ENCODE measurements around the gene DMRTB1.

DMRTB1 gene

DNA sequence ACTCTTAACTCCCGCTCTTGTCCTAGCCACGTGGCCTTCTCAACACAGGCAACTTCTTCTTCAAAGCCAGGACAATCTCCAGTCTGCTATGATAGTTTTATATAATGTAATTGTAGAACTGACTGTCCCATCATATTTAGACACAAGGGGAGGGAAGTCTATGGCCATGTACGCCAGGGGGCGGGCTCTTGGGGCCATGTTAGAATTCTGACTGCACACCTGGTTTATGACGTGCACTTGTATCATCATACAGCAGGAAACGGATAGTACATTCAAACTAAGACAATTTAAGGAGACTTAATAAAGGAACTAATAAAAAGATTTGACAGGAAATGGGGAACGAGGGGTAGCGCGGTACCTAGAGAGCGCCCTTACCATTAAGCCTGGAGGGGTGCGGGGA lies 21.5 kb downstream of the DMRTB1 start:
- Histone ChIP-seq H3K36me3 (replicated peaks) (no peaks in the 10 kb centered on the region), H3K4me3 (no peak overlapping the region), H3K4me1 (peaks cover 1% of the 10 kb centered on the region; the same call in 1 of the 2 replicates), H3K27me3 (ENCODE audit: low read depth) (no peaks in the 10 kb centered on the region; the same call in 1 of the 2 replicates), H3K9me3 (no peaks in the 10 kb centered on the region)
- no peak for DNase-seq (ENCODE audit: low spot score in 2 of 2)
- in situ Hi-C loops (cut with MboI; ENCODE audit: low sequenced_read_pairs): loop anchor here (10.0 to 25.0 kb wide), 3 partner anchors 207 to 482 kb away; no protein-coding TSS in a partner anchor

- H3K4me1 ChIP-seq: peaks cover 3% of the 10 kb centered on the region; the same call in 1 of the 2 replicates
- H3K9me3 ChIP-seq: no peaks in the 10 kb centered on the region
- no peak overlapping the region for H3K4me3 ChIP-seq
- DNase-seq (ENCODE audit: low spot score in 2 of 2): no peak
- H3K36me3 ChIP-seq (replicated peaks): no peaks in the 10 kb centered on the region
- in situ Hi-C loops (cut with MboI; ENCODE audit: low sequenced_read_pairs): loop anchor here (10.0 to 25.0 kb wide), 3 partner anchors 206 to 481 kb away; no protein-coding TSS in a partner anchor
- H3K27me3 ChIP-seq (ENCODE audit: low read depth): peaks cover 2% of the 10 kb centered on the region; the same call in 1 of the 2 replicates
Observed at GRCh38 chr1:53481456-53481855, 22.3 kb downstream of the DMRTB1 start.

DNA sequence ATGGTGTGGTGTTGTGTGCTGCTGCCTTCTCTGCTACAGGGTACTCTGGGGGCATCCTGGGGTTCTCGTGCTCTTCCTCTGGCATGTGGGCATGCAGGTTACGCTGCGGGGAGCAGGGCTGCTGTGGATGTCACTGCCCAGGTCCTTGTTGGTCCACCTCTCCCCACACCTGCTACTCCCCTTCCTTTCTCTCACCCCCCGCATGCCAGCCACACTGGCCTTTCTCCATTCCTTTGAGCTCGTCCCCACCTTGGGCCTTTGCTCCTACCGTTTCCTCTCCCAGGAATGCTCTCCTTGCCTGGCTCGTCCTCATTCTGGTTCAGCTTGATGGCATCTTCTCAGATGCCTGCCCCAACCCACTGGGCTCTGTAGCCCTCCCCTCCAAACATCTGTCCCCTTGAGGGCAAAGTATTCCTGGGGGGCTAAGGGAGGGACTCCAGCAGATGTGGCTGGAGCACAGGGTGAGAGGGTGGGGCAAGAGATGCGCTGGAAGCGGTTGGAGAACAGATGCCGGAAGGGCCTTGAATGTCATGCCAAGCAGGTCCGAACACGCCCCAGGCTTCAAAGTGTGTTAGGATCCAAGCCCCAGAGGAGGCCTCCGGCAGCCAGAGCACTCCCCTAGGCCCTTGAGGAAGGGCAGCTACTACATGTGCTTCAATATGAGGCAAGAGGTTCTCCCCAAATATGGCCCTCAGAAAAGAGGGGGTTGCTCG lies 23.4 kb downstream of the DMRTB1 start:
- H3K9me3 ChIP-seq: no peaks in the 10 kb centered on the region
- H3K4me1 ChIP-seq: peaks cover 3% of the 10 kb centered on the region; the same call in 1 of the 2 replicates
- in situ Hi-C loops (cut with MboI; ENCODE audit: low sequenced_read_pairs): loop anchor here (10.0 to 25.0 kb wide), 3 partner anchors 205 to 480 kb away; no protein-coding TSS in a partner anchor
- peaks cover 2% of the 10 kb centered on the region for H3K27me3 ChIP-seq (ENCODE audit: low read depth)
- H3K36me3 ChIP-seq (replicated peaks): no peaks in the 10 kb centered on the region
- no peak overlapping the region for H3K4me3 ChIP-seq
- DNase-seq (ENCODE audit: low spot score in 2 of 2): no peak

DNA sequence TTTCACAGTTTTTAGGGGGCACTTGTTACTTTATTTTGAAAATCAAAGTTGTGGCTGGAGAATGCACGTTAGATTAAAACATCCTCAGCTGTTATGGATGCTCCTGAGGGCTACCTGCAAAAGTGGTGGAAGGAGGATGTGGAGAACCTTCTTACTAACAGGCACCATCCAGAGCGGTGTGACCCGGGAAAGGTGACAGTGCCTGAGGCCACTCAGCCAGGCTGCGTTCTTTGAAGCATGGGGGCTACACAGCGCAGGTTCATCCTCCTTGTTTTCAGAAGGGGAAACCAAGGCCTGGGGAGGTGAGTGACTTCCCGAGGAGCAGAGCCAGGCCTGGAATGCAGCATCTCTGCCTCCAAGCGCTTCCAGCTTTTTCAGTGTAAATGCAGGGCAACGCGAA lies 24.0 kb downstream of the DMRTB1 start:
- H3K9me3 ChIP-seq: no peaks in the 10 kb centered on the region
- in situ Hi-C loops (cut with MboI; ENCODE audit: low sequenced_read_pairs): loop anchor here (10.0 to 25.0 kb wide), 3 partner anchors 204 to 479 kb away; no protein-coding TSS in a partner anchor
- no peaks in the 10 kb centered on the region for H3K36me3 ChIP-seq (replicated peaks)
- no peak overlapping the region for H3K4me3 ChIP-seq
- H3K27me3 ChIP-seq (ENCODE audit: low read depth): peaks cover 2% of the 10 kb centered on the region
- peaks cover 3% of the 10 kb centered on the region; the same call in 1 of the 2 replicates for H3K4me1 ChIP-seq
- DNase-seq (ENCODE audit: low spot score in 2 of 2): no peak

DNA sequence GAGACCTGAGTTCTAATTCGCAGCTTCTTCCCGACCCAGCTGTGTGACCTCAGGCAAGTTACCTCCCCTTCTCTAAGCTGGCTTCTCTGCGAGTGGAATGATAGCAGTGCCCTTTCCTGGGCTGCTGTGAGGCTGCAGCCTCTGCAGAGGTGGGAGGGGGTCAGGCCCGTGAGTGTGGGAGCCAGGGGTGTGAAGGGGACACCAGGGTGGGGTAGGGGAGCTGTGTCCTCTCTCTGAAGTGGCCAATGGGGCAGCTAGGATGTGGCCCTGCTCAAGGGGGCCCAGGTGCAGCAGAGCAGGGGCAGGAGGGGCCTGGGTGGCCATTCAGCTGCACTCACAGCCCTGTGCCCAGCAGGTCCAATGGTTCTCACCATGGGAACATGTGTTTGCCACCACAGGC lies 24.5 kb downstream of the DMRTB1 start:
- DNase-seq (ENCODE audit: low spot score in 2 of 2): no peak
- Histone ChIP-seq H3K27me3 (ENCODE audit: low read depth) (peaks cover 4% of the 10 kb centered on the region), H3K4me3 (no peak overlapping the region), H3K4me1 (peaks cover 3% of the 10 kb centered on the region; the same call in 1 of the 2 replicates), H3K9me3 (no peaks in the 10 kb centered on the region), H3K36me3 (replicated peaks) (no peaks in the 10 kb centered on the region)
- in situ Hi-C loops (cut with MboI; ENCODE audit: low sequenced_read_pairs): loop anchor here (10.0 to 25.0 kb wide), 3 partner anchors 204 to 479 kb away; no protein-coding TSS in a partner anchor

- peaks cover 3% of the 10 kb centered on the region; the same call in 1 of the 2 replicates for H3K4me1 ChIP-seq
- peaks cover 4% of the 10 kb centered on the region for H3K27me3 ChIP-seq (ENCODE audit: low read depth)
- H3K9me3 ChIP-seq: no peaks in the 10 kb centered on the region
- no peak overlapping the region for H3K4me3 ChIP-seq
- in situ Hi-C loops (cut with MboI; ENCODE audit: low sequenced_read_pairs): loop anchor here (10.0 to 25.0 kb wide), 3 partner anchors 202 to 477 kb away; no protein-coding TSS in a partner anchor
- no peak for DNase-seq (ENCODE audit: low spot score in 2 of 2)
- no peaks in the 10 kb centered on the region for H3K36me3 ChIP-seq (replicated peaks)
Observed at GRCh38 chr1:53484705-53485477, 25.7 kb downstream of the DMRTB1 start.

DNA sequence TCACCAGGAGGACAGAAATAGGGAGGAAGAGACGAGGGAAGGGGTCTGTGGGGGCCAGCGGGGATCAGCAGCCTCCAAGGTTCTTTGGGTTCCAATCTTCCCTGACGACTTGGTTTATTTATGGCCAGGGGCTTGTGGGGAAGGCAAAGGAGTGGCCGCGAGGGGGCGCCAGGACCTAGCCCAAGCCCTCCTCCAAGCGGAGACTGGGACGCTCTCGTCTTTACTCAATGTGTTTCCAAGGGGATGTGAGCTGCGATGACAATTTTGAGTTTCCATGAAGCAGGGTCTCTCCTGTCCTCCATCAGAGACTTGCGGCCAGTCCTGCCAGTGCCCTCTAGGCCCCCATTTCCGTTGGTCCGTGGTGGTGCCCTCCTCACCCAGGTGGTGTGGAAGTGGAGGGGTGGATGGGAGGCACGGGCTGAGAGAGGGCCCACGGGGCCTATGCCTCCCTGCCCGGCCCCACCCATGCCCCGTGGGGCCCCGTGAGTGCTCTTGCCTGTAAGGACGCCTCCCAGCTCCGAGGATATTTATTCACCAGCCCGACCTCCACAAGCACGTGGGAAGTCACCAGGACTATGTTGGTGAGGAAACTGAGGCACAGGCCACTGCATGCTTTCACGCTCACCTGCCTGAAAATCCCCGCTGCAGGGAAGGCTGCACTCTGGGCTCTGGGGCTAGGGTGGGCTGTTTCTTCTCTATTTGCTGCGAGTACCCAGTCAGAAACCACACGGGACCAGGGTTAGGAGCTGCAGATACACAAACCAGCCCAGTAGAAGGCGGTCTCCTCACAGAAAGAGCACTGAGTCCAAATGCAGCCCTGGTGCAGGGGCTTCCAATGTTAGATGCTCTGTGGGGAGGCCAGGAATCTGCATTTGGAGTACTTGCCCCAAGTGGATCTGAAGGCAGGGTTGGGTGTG lies 26.5 kb downstream of the DMRTB1 start:
- H3K36me3 ChIP-seq (replicated peaks): no peaks in the 10 kb centered on the region
- no peak overlapping the region for H3K4me3 ChIP-seq
- in situ Hi-C loops (cut with MboI; ENCODE audit: low sequenced_read_pairs): loop anchor here (10.0 to 25.0 kb wide), 3 partner anchors 202 to 477 kb away; no protein-coding TSS in a partner anchor
- peak; percentile 70 to 91 for DNase-seq (ENCODE audit: low spot score in 2 of 2)
- H3K9me3 ChIP-seq: no peaks in the 10 kb centered on the region
- peaks cover 3% of the 10 kb centered on the region; the same call in 1 of the 2 replicates for H3K4me1 ChIP-seq
- peaks cover 4% of the 10 kb centered on the region for H3K27me3 ChIP-seq (ENCODE audit: low read depth)

- Histone ChIP-seq H3K9me3 (no peaks in the 10 kb centered on the region), H3K27me3 (ENCODE audit: low read depth) (peaks cover 4% of the 10 kb centered on the region), H3K4me1 (peaks cover 3% of the 10 kb centered on the region; the same call in 1 of the 2 replicates), H3K36me3 (replicated peaks) (no peaks in the 10 kb centered on the region), H3K4me3 (no peak overlapping the region)
- no peak for DNase-seq (ENCODE audit: low spot score in 2 of 2)
- in situ Hi-C loops (cut with MboI; ENCODE audit: low sequenced_read_pairs): loop anchor here (10.0 to 25.0 kb wide), 3 partner anchors 201 to 476 kb away; no protein-coding TSS in a partner anchor
Observed at GRCh38 chr1:53486395-53487026, 27.3 kb downstream of the DMRTB1 start.

DNA sequence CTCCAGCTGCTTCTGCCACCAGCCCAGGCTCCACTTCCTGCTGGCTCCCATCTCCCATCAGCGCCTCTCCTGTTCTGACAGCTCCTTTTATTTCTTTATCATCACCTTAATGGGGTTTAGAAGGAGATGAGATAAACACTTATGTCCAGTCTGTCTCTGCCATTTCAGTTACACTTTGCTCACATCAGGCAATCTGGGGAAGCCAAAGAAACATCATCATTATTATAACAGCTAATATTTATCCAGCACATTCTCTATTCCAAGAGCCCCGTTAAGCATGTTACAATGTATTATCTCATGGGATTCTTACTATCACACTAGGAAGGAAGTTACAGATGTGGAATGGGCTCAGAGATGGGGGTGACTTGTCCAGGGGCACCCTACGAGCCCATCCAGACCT lies 31.2 kb downstream of the DMRTB1 start:
- in situ Hi-C loops (cut with MboI; ENCODE audit: low sequenced_read_pairs): loop anchor here (25.0 kb wide), 2 partner anchors 197 to 472 kb away; no protein-coding TSS in a partner anchor
- no peaks in the 10 kb centered on the region for H3K36me3 ChIP-seq (replicated peaks)
- peaks cover 4% of the 10 kb centered on the region for H3K27me3 ChIP-seq (ENCODE audit: low read depth)
- H3K4me3 ChIP-seq: no peak overlapping the region
- H3K4me1 ChIP-seq: peaks cover 3% of the 10 kb centered on the region; the same call in 1 of the 2 replicates
- DNase-seq (ENCODE audit: low spot score in 2 of 2): no peak
- H3K9me3 ChIP-seq: no peaks in the 10 kb centered on the region

- Histone ChIP-seq H3K9me3 (no peaks in the 10 kb centered on the region), H3K27me3 (ENCODE audit: low read depth) (no peaks in the 10 kb centered on the region), H3K4me1 (no peaks in the 10 kb centered on the region), H3K4me3 (no peak overlapping the region), H3K36me3 (replicated peaks) (no peaks in the 10 kb centered on the region)
- in situ Hi-C loops (cut with MboI; ENCODE audit: low sequenced_read_pairs): loop anchor here (25.0 kb wide), 2 partner anchors 192 to 467 kb away; no protein-coding TSS in a partner anchor
- DNase-seq (ENCODE audit: low spot score in 2 of 2): no peak
Observed at GRCh38 chr1:53495633-53496345, 36.6 kb downstream of the DMRTB1 start.

DNA sequence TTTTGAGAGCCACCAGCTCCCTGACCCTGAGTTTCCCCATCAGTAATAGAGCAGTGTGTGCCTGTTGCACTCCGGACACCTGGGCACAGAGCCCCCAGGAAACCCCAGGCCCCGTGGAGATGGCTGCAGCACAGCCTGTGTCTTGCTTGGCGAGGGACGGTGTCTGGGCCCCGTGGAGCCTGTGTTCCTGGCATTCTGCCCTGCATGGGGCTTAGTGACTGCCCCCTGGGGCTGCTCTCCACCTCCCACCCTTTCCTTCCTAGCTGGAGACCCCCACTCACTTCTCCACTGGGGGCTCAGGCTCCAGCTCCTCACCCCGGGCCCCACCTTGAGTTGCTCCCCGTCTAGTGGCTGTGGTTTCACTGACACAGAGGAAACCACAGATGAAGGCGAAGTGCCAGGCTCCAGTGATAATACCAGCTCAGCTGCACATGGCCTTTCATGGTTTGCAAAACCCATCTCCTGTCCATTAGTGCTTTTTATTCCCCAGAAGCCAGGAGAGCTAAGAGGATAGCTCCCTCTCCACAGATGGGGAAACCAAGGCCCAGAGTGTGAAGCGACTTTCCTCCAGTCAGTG lies 39.4 kb downstream of the DMRTB1 start:
- Histone ChIP-seq H3K27me3 (ENCODE audit: low read depth) (no peaks in the 10 kb centered on the region), H3K9me3 (no peaks in the 10 kb centered on the region), H3K36me3 (replicated peaks) (no peaks in the 10 kb centered on the region), H3K4me1 (no peaks in the 10 kb centered on the region), H3K4me3 (no peak overlapping the region)
- DNase-seq (ENCODE audit: low spot score in 2 of 2): no peak
- in situ Hi-C loops (cut with MboI; ENCODE audit: low sequenced_read_pairs): loop anchor here (25.0 kb wide), 2 partner anchors 189 to 464 kb away; no protein-coding TSS in a partner anchor
